Lower leg skin (tissue), 3 donors: ENCODE results near the gene CACNA1H.

Experiments
- CTCF ChIP-seq, 3 donors: fragments of 450-650 bp; IDR thresholded peaks; one replicate each; pipeline ENCODE4 v1.5.1; 2016; ENCODE audit warnings: antibody characterized with exemption in 3 of 3, mild to moderate bottlenecking in 3 of 3, moderate library complexity in 2 of 3
- POLR2A ChIP-seq, 2 donors: fragments of 450-650 bp; IDR thresholded peaks; one replicate each; pipeline ENCODE4 v1.6.1; 2016 to 2017; ENCODE audit warnings: antibody characterized with exemption in 2 of 2, mild to moderate bottlenecking in 1 of 2, moderate library complexity in 1 of 2

GRCh38 chr16:1216681-1217400, 63.9 kb downstream of the CACNA1H start:
- no peak for TF ChIP-seq POLR2A (IDR thresholded peaks at IDR 0.05)
- no peak for TF ChIP-seq CTCF (IDR thresholded peaks at IDR 0.05)
